Skin epidermis (tissue), 12 donors: ENCODE data around the gene ELP5.
A peak's percentile ranks its signal among the peaks of the same experiment; 100 is the strongest.

ENCODE experiments used
- H3K27ac ChIP-seq, 21 experiments: fragments of 200-600 bp; sonication (generic) in 11 of 21; one replicate each; pipeline ENCODE4 v1.5.0; 2020; ENCODE audit warnings: mild to moderate bottlenecking in 3 of 21, inconsistent platforms in 2 of 21, moderate library complexity in 2 of 21
- H3K4me3 ChIP-seq, 7 experiments: fragments of 200-600 bp; sonication (generic) in 2 of 7; one replicate each; pipeline ENCODE4 v1.5.0; 2020; ENCODE audit warnings: inconsistent platforms in 2 of 7, mild to moderate bottlenecking in 2 of 7, moderate library complexity in 1 of 7

The ELP5 gene

DNA sequence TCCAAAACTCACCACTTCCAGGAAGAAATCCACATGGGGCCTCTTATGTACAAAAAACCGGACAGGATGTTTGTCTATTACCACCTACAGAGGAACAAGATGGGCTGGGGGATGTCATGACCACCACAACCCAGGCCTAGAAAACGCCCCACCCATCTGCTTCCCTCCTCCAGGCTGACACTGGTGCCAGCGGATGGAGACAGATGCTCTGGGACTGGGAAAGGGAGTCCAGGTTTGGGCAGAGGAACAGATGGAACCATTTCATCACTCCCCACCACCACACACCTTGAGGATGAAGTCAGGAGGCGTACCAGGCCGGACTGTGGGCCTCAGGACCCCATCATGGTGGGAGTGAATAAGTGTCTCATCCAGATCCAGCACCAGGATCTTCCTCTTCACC is 5.2 kb upstream of the ELP5 start:
- peak overlapping the region in 1 of 21 experiments; percentile 11 for H3K27ac ChIP-seq
- H3K4me3 ChIP-seq, result no peak overlapping the region

DNA sequence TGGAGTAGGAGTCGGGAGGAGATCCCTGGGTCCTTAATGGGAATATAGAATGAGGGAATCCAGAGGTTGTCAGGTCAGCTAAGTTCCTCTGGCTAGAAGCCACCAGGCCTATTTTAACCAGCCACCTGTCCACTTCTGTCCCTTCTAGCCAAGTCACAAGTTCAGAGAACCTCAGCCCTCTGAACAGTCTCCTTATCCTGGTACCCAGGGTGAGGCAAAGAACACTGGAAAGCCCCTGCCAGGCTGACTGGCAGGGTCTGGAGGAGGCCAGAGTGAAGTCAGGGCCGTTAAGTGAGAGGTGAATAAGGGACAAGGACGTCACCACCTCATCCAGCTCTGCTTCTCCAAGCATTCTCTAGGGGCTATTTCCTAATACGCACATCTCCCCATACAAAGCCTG is 3.2 kb upstream of the ELP5 start:
- no peak overlapping the region for H3K27ac ChIP-seq
- no peak overlapping the region for H3K4me3 ChIP-seq

DNA sequence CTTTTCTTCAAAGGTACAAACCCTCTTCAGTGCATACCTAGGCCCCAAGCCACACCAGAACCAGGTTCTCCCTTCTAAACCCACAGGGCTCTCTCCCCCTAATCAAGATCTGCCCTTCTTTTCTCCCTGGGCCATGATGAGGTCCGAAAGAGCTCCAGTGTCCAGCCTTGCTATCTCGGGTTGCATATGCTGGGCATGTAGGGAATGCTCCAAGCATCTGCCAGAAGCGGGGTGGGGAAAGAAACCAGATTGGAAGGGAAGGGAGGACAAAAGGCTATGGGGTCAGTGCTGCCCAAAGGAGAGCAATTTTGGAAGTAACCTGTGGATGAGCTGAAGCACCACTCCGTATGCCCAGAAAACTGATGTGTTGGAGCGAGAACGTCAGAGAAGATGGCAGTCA is 2.8 kb upstream of the ELP5 start:
- H3K27ac ChIP-seq, result no peak overlapping the region
- H3K4me3 ChIP-seq, result no peak overlapping the region

- Histone ChIP-seq H3K4me3 (peak overlapping the region in 6 of 7 experiments; percentile 66 to 99 (median 90)), H3K27ac (peak overlapping the region in 12 of 21 experiments; percentile 92 to 99 (median 98))
Measured at GRCh38 chr17:7249830-7250229, 2.2 kb upstream of the ELP5 start.

DNA sequence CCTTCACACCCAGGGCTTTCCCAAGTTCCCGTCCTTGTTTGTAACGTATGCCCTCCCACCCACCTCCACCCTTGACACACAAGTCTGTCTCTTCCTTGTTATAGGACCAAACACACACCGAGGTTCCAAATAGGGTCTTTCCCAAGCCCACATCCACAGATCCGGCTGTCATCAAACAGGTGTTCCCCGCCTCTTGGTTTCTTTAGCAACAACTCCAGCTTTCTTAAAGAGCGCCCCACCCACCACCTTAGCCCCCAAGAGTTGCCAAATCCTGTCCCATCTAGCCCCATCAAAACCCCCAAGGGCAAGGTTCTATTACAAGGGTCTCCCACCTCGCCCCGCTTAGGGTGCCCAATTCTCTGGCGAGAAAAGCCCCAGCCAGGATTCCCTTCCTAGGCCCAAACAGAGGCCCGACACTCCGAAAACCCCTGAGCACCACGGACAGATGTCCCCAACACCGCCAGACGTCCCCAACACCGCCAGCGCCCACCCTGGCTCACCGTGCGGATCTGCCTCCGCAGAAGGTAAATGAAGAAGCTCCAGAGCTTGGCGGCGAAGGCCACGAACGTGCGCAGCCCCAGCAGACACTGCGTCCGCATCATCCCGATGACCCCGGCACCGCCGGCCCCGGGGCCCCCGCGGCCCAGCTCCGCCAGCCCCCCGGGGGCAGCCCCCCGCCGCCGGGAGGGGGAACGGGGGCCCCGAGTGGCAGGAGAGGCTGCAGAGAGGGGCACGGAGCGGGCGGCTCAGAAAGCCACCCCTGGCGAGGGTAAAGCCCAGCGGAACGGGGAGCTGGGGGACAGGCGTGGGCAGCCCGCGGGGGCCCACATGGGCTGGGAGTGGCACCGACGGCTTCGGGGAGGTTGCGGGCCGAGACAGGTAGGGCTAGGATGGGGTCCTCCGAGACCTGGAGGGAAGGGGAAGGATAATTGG is 1.1 kb upstream of the ELP5 start:
- peak overlapping the region; percentile 85 to 100 (median 98) for H3K27ac ChIP-seq

GRCh38 chr17:7251661-7252175 is 297 bp upstream of the ELP5 start, which contains the start of gene CTDNEP1:
CTDNEP1 (minus strand) TSS chr17:7251734; CDS start chr17:7251296, 438 bp downstream.
- Histone ChIP-seq H3K4me3 (peak within 1 kb of the TSS; percentile 66 to 99 (median 89)), H3K27ac (peak within 1 kb of the TSS; percentile 85 to 100 (median 98))

More for the DNA sequence above, 1.1 kb upstream of the ELP5 start:
- peak overlapping the region; percentile 66 to 99 (median 89) for H3K4me3 ChIP-seq

DNA sequence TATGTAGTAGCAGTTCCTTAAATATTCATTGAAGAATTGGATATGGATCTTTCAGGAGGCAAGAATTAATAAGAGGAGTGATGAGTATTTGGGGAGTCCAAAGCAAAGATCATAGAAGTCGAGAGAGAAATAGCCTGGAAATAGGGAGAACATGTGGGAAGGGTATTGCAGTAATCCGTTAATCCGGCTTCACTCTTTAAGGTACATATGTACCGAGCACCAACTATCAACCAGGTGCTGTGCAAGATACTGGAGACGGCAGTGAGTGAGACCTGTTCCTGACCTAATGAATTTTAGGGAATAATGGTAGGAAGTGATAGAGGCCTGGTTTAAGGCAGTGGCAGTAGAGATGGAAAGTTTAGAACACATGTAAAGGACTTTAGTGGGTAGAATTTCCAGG is 1.1 kb downstream of the ELP5 start:
- Histone ChIP-seq H3K27ac (peak overlapping the region in 17 of 21 experiments; percentile 92 to 100 (median 98)), H3K4me3 (peak overlapping the region; percentile 66 to 99 (median 89))

GRCh38 chr17:7254511-7254910 is 2.5 kb downstream of the ELP5 start:
- H3K27ac ChIP-seq, result no peak overlapping the region

GRCh38 chr17:7256766-7257456 is 4.9 kb downstream of the ELP5 start:
- Histone ChIP-seq H3K27ac (no peak overlapping the region), H3K4me3 (no peak overlapping the region)

More at GRCh38 chr17:7254511-7254910, 2.5 kb downstream of the ELP5 start:
- no peak overlapping the region for H3K4me3 ChIP-seq

DNA sequence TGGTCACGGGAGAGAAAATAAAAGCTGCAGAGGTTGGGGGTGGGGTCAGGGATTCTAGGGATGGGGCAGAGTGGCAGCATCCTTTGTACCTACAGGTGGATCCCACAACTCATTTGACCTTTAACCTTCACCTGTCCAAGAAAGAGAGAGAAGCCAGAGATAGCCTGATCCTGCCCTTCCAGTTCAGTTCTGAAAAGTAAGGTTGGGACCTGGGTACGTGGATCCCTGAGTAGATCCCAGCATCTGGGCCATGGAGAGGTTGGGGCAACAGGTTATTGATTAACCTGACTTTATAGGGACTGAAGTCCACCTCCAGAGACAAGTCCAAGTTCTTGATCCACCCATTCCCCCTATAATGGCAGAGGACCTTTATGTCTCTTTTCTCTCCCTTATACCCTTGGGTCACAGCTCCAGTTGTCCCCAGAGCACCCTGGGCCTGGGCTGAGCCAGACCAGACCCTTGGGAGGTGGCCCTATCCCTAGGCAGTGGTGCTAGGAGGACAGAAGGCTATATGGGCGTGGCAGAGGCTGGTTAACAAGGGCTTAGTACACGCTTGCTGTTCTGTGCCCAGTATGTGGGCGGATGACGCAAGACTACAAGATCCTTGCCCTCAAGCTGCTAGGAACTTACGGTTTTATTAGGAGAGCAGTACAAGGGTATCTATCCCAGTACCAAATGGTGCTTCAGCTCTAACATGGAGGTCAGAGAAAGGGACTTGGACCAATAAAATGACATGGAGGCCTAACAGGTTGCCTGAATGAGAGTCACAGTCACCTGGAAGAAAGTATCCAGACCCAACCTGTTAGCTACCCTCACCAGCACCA is 6.9 kb downstream of the ELP5 start:
- Histone ChIP-seq H3K4me3 (no peak overlapping the region), H3K27ac (no peak overlapping the region)

DNA sequence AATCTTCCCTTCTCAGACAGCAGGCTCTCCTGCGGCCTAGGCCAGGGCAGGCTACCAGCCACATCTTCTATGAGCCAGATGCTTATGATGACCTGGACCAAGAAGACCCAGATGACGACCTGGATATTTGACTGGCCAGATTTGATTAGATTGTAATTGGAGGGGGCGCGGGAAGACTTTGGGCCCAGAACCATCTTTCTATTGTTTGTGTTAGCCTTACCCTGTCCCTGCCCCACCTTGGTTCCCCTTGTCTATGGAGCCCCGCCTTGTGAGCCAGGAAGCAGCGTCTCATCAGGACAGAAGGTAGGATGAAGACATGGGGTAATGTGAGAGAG is 7.5 kb downstream of the ELP5 start:
- Histone ChIP-seq H3K27ac (no peak overlapping the region), H3K4me3 (no peak overlapping the region)

- no peak overlapping the region for H3K4me3 ChIP-seq
- peak overlapping the region in 2 of 21 experiments; percentile 67 to 79 for H3K27ac ChIP-seq
Measured at GRCh38 chr17:7260151-7260550, 8.1 kb downstream of the ELP5 start.

GRCh38 chr17:7260651-7261378 is 8.8 kb downstream of the ELP5 start:
- H3K27ac ChIP-seq, result peak overlapping the region in 19 of 21 experiments; percentile 18 to 79 (median 54)
- H3K4me3 ChIP-seq, result peak overlapping the region; percentile 31 to 45 (median 35)

DNA sequence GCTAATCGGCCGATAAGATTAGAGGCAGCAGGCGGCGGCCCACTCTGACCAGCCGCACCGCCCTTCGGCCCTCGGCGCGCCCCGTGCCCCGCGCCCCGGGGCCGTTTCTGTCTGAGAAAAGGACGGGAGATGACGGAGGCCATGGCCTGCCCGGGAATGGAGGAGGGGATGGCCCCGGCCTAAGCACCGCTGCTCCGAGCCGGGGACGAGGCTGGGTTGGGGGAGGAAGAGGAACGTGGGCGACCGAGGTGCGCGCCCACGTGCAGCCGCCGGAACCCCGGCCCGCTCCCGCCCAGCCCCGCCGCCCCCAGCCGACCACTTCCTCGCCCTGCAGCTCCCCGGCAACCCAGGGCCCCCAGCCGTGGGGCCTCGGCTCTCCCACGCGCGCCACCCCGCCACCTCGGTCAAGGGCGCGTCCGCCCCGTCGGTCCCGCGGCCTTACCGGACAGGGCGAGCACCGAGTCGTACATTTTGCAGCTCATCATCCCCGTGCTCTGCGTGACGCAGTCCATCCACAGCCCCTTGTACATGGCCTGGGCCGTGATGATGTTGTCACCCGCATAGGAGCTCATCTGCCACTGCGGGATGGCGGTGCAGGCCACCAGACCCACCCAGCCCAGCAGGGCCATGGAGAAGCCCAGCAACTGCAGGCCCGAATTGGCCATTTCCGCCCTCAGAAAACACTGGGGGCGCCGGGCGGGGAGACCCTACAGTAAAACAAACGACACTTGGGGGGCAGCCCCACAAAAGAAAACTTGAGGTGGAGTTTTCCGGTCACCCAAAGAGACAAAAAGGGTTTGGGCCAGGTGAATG is 9.6 kb downstream of the ELP5 start:
- Histone ChIP-seq H3K4me3 (peak overlapping the region; percentile 31 to 45 (median 35)), H3K27ac (peak overlapping the region in 19 of 21 experiments; percentile 18 to 79 (median 54))

- Histone ChIP-seq H3K27ac (peak within 1 kb of the TSS in 18 of 21 experiments; percentile 18 to 79 (median 54)), H3K4me3 (peak within 1 kb of the TSS; percentile 31 to 45 (median 35))
Measured at GRCh38 chr17:7262192-7262934, 10.3 kb downstream of the ELP5 start, which contains the start of gene CLDN7. CLDN7 (minus strand) TSS chr17:7262478; CDS start chr17:7262043, 435 bp downstream.

DNA sequence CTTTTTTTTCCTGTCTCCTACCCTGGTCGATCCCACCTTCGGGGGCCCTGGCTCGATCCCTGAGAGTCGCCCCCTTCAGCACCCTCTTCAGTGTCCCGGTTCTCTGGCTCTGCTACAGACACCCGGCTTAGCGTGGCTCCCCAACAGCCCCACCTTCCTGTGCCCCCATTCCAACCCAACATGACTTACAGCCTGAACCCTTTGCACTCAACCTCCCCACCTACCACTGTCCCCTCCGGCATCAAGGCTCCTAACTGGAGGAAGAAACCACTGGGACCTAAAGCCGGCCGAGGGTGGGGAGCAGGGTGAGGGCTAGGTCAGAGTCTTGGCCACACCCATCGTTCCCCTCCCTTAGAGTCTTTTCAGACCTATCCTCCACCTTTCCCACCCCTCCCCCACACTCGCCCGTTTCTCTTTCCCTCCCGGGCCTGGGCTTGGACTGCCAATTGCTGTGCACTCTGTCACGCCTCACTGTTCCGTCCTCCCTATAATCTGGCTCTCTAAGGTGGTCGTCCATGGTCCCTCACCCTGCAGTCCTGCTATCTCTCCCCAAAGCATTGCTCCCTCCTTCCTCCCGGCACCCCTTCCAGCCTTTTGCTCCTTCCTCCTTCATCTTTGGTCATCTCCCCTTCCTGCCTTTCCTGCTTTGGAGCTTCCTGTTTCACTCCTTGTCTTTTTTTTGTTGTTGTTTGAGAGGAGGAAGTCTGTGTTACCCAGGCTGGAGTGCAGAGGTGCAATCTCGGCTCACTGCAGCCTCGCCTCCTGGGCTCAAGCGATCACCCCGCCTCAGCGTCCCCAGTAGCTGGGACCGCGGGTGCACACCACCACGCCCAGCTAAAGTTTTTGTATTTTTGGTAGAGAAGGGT is 11.2 kb downstream of the ELP5 start:
- peak overlapping the region in 7 of 21 experiments; percentile 9 to 67 (median 31) for H3K27ac ChIP-seq
- H3K4me3 ChIP-seq, result peak overlapping the region in 6 of 7 experiments; percentile 8 to 45 (median 32)
